Kidney (tissue), 14 donors: ENCODE results near the gene CATSPERD. TPM values are rescaled to one million over a fixed set of nuclear protein-coding genes. Genes with fewer than 3 reads are reported as not detected.

Source experiments
- DNase-seq, 5 donors: peaks; one replicate each; pipeline ENCODE4 v3.0.0-alpha.2; 2013 to 2020
- FAIRE-seq: peaks from 2 replicates; lab custom pipeline; 2012; peaks lifted over from hg19 to GRCh38; lab: Jason Lieb, UNC
- H3K27ac ChIP-seq, 2 donors: one replicate each; pipeline ENCODE4 v1.7.0; 2013; ENCODE audit warnings: low read depth in 2 of 2, low read length in 2 of 2, inconsistent platforms in 1 of 2
- H3K27me3 ChIP-seq: one replicate; pipeline ENCODE4 v1.7.1; 2013; ENCODE audit warnings: low read length, inconsistent platforms; ENCODE audit not compliant: control insufficient read depth, insufficient read depth
- H3K36me3 ChIP-seq, 3 donors: one replicate each; pipeline versions ENCODE4 v1.7.0 to v1.7.1; 2013; ENCODE audit warnings: low read length in 3 of 3, control low read depth in 1 of 3, inconsistent platforms in 1 of 3; ENCODE audit not compliant: insufficient read depth in 3 of 3, control insufficient read depth in 2 of 3
- H3K4me1 ChIP-seq, 3 donors: one replicate each; pipeline versions ENCODE4 v1.7.0 to v1.7.1; 2013; ENCODE audit warnings: low read length in 3 of 3, inconsistent platforms in 1 of 3, low read depth in 1 of 3; ENCODE audit not compliant: control insufficient read depth in 2 of 3, insufficient read depth in 2 of 3
- H3K4me3 ChIP-seq, 3 donors: one replicate each; pipeline versions ENCODE4 v1.7.0 to v1.8.1; 2013; ENCODE audit warnings: low read length in 3 of 3, control low read depth in 1 of 3, inconsistent platforms in 1 of 3
- H3K9ac ChIP-seq, 3 donors: one replicate each; pipeline versions ENCODE4 v1.7.0 to v1.7.1; 2013; ENCODE audit warnings: low read length in 3 of 3, control low read depth in 1 of 3, inconsistent platforms in 1 of 3
- H3K9me3 ChIP-seq, 3 donors: one replicate each; pipeline versions ENCODE4 v1.7.0 to v1.7.1; 2013; ENCODE audit warnings: low read length in 3 of 3, control low read depth in 1 of 3, inconsistent platforms in 1 of 3; ENCODE audit not compliant: control insufficient read depth in 2 of 3, insufficient read depth in 1 of 3
- intact Hi-C: fragments of 100-400 bp; cut with DNase I; formaldehyde crosslinking; loops from one replicate; pipeline ENCODE4 v1.11.1; 2022
- polyA plus RNA-seq: library from polyadenylated mRNA; stranded (reverse); fragments of 350-450 nt; fragmentation: Illumina TruSeq; extraction: RNeasy Lipid Tissue Mini Kit (QIAGEN cat#74804); gene quantifications from one replicate; pipeline ENCODE4 v1.2.3, GENCODE V29; 2014; ENCODE audit warnings: low read depth, low replicate concordance; ENCODE audit not compliant: insufficient read depth
- total RNA-seq: library from RNA; stranded (reverse); fragmentation: NEBNext Ultra II Directional; extraction: Animal tissue kit (Norgen Biotek cat#: 25700); gene quantifications from one replicate; pipeline ENCODE4 v1.2.1, GENCODE V29; 2021
- TF ChIP-seq, protein P1 (sequence below): IDR thresholded peaks from 3 replicates; pipeline ENCODE4 v1.5.1; 2012; ENCODE audit warnings: mild to moderate bottlenecking, moderate library complexity, borderline replicate concordance; ENCODE audit not compliant: insufficient read depth; ENCODE audit errors: extremely low read depth
- donor health status: control.
- donor health status: control.
- donor health status: control.
- donor health status: control.
- donor health status: control.
- donor health status: DM: yes; HTN: yes; CAD: no.
- donor health status: Normal renal cell carcinoma (clear cell type).

Gene CATSPERD
- total and polyA plus RNA-seq, 2 donors from 2014 or later: not detected

DNA sequence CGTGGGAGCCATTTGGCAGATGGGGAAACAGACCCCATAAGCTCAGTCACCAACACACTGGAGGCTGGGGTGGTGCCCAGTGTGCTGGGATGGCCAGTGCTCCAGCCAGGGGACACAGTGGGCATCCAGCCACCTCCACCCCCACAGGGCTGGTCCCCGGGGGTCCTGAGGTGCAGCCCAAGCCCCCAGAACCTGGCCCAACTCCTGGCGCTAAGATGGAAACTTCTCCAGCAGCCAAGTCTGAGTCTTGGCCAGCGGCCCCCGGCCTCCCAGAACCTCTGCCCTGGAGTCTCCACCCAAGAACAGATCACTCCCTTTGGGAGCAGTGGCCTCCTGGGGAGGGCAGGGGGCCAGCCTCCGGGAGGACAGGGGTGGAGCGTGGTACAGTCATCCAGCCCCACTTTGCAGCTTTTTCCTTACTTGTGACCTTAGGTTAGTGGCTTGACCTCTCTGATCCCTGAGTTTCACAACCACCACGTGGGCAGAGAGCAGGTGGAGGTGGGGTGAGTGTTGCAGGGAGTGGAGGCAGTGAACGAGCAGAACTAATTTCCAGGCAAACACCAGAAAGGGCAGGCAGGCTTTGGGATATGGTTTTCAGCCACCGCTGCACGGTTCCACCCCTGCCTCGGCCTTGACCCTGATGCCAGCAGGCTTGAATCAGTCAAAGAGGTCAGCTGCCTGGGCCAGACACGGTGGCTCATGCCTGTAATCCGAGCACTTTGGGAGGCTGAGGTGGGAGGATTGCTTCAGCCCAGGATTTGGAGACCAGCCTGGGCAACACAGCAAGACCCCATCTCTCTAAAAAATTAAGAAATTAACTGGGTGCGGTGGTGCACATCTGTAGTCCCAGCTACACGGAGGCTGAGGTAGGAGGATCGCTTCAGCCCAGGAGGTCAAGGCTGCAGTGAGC is 80.2 kb downstream of the CATSPERD start:
- Histone ChIP-seq H3K9ac (no peak overlapping the region), H3K27me3 (no peaks in the 10 kb centered on the region), H3K27ac (no peak overlapping the region), H3K4me1 (peaks cover 0 to 10% (median 0%) of the 10 kb centered on the region in 3 donors), H3K4me3 (no peak overlapping the region), H3K9me3 (no peaks in the 10 kb centered on the region), H3K36me3 (no peaks in the 10 kb centered on the region)
- intact Hi-C loops: loop anchor here (10.0 kb wide), 1 partner anchor 94 kb away; no protein-coding TSS in a partner anchor
- TF ChIP-seq, protein P1, sequence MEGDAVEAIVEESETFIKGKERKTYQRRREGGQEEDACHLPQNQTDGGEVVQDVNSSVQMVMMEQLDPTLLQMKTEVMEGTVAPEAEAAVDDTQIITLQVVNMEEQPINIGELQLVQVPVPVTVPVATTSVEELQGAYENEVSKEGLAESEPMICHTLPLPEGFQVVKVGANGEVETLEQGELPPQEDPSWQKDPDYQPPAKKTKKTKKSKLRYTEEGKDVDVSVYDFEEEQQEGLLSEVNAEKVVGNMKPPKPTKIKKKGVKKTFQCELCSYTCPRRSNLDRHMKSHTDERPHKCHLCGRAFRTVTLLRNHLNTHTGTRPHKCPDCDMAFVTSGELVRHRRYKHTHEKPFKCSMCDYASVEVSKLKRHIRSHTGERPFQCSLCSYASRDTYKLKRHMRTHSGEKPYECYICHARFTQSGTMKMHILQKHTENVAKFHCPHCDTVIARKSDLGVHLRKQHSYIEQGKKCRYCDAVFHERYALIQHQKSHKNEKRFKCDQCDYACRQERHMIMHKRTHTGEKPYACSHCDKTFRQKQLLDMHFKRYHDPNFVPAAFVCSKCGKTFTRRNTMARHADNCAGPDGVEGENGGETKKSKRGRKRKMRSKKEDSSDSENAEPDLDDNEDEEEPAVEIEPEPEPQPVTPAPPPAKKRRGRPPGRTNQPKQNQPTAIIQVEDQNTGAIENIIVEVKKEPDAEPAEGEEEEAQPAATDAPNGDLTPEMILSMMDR: no peak
- DNase-seq (no peak), FAIRE-seq (no peak)

DNA sequence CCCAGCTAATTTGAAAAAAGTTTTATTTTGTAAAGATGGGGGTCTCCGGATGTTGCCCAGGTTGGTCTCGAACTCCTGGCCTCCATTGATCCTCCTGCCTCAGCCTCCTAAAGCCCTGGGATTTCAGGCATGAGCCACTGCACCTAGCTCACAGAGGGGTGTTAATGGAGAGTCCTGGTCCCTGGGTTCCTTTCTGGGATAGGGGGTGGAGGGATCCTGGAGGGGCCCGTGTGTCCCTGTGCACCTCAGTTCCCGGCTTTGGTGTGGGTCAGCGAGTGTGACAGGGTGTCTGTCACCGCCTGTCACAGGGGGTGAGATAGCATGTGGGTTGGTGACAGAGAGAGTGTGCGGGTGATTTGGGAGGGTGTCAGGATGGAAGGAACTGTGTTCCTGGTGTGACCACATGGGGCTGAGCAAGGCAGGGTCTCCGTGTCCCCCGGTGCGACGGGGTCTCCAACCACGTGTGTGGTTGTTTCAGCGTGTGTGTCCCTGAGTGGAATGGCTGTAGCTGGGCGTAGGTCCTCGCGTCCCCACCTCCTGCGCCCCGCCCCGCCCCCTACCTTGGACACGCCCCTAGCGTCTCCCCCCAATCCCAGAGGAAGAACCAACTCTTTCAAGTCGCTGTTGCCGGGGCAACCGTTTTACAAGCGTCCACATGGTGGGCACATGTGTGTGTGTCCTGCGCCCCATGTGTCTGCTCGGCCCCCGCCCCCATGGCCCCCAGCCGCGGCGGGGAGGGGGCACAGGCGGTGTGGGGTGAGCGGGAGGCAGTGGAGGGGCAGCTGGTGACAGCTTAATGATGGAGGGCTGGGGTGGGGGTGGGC is 81.6 kb downstream of the CATSPERD start:
- TF ChIP-seq, protein P1: no peak
- Histone ChIP-seq H3K27ac (no peak overlapping the region), H3K36me3 (no peaks in the 10 kb centered on the region), H3K27me3 (no peaks in the 10 kb centered on the region), H3K9me3 (no peaks in the 10 kb centered on the region), H3K4me1 (peaks cover 0 to 10% (median 0%) of the 10 kb centered on the region in 3 donors), H3K9ac (no peak overlapping the region), H3K4me3 (no peak overlapping the region)
- FAIRE-seq (no peak), DNase-seq (peak; percentile 73 to 92 (median 86))
- intact Hi-C loops: loop anchor here (10.0 kb wide), 1 partner anchor 93 kb away; no protein-coding TSS in a partner anchor

DNA sequence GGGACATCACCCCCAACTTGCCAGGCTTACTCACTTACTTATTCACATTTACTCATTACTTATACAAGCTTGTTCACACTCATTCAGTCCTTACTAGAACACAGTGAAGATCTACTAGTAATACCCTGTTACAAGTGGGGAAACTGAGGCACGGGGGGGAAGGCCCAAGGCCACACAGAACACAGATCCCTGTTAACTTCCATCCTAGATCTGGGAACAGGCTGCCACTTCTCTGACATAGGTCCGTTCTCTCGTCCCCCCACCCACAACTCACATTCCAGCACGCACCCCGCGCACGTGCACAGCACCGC is 83.0 kb downstream of the CATSPERD start:
- no peaks in the 10 kb centered on the region for H3K27me3 ChIP-seq
- FAIRE-seq (no peak), DNase-seq (no peak)
- H3K27ac ChIP-seq: no peak overlapping the region
- no peak overlapping the region for H3K4me3 ChIP-seq
- intact Hi-C loops: loop anchor here (10.0 kb wide), 1 partner anchor 91 kb away; no protein-coding TSS in a partner anchor
- H3K9ac ChIP-seq: no peak overlapping the region
- H3K36me3 ChIP-seq: no peaks in the 10 kb centered on the region
- H3K4me1 ChIP-seq: peaks cover 0 to 10% (median 0%) of the 10 kb centered on the region in 3 donors
- TF ChIP-seq, protein P1: no peak
- H3K9me3 ChIP-seq: no peaks in the 10 kb centered on the region
